Activated CD8-positive, alpha-beta T cell treated with anti-CD3 and anti-CD28 coated beads, Interleukin-2, amount 10 ng/mL, durations not matched to agents 7 days and 5 days (primary cell): Measurements from ENCODE around the gene SLC13A3. TPM values are rescaled to one million over a fixed set of nuclear protein-coding genes. Genes with fewer than 3 reads are reported as not detected.

Experiments used
- ATAC-seq: fragments of 150-1000 bp; cut with Tn5 transposase; one replicate; pipeline ENCODE4 v1.10.0; 2021; ENCODE audit warnings: moderate library complexity
- CTCF ChIA-PET: fragments of 350-600 bp; sonication (Branson Sonifier 250); formaldehyde crosslinking; loops from one replicate; lab custom pipeline; 2021; ENCODE audit warnings: antibody characterized with exemption; lab: Charles Lee
- POLR2A ChIA-PET: fragments of 350-600 bp; sonication (Branson Sonifier 250); formaldehyde crosslinking; loops from one replicate; lab custom pipeline; 2021; ENCODE audit warnings: antibody characterized with exemption; lab: Charles Lee
- DNase-seq: peaks from one replicate; pipeline ENCODE4 v3.0.0-alpha.2; 2020
- H3K27ac Mint-ChIP-seq: one replicate; pipeline ENCODE4 v1.8.0; 2021; ENCODE audit warnings: mild to moderate bottlenecking, mixed read lengths
- H3K27me3 Mint-ChIP-seq: one replicate; pipeline ENCODE4 v1.8.0; 2021; ENCODE audit warnings: low read depth, mixed read lengths
- H3K36me3 Mint-ChIP-seq: one replicate; pipeline ENCODE4 v1.8.0; 2021; ENCODE audit warnings: low read depth, mixed read lengths
- H3K4me1 Mint-ChIP-seq: one replicate; pipeline ENCODE4 v1.8.0; 2021; ENCODE audit warnings: low read depth, mixed read lengths
- H3K4me3 Mint-ChIP-seq: one replicate; pipeline ENCODE4 v1.8.0; 2021; ENCODE audit warnings: mild to moderate bottlenecking, mixed read lengths
- H3K9me3 Mint-ChIP-seq: one replicate; pipeline ENCODE4 v1.8.0; 2022; ENCODE audit warnings: mixed read lengths; ENCODE audit not compliant: insufficient read depth
- total RNA-seq, 2 experiments: library from RNA; stranded (reverse); gene quantifications; one replicate each; pipeline ENCODE4 v1.2.3, GENCODE V29; 2021

SLC13A3 gene
- total RNA-seq, 2 experiments from 2014 or later = not detected

DNA sequence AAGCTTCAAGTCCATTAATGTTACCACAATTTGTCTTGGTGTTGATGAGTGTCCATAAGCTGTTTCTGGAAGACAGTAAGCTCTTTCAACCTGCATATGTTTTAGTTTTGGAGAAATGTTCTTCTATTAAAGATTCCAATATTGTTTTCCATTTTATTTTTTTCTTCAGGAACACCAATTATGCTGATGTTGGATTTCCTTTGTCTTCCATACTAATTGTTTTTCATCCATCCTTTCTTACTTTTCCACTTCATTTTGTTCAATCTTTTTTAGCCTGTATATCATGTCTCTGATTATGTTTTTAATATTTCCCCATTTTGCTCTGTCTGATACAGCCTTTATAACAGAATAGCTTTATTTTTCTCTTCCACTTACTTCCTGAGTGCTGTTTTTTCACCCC lies 21.9 kb downstream of the SLC13A3 start:
- Mint-ChIP-seq H3K4me3 (no peak overlapping the region), H3K27ac (no peak overlapping the region), H3K27me3 (peaks cover 46% of the 10 kb centered on the region), H3K4me1 (peaks cover 17% of the 10 kb centered on the region), H3K9me3 (peaks cover 5% of the 10 kb centered on the region), H3K36me3 (peaks cover under 1% of the 10 kb centered on the region)
- DNase-seq = no peak
- ChIA-PET POLR2A (no interaction called here), CTCF (no interaction called here)
- no peak for ATAC-seq

DNA sequence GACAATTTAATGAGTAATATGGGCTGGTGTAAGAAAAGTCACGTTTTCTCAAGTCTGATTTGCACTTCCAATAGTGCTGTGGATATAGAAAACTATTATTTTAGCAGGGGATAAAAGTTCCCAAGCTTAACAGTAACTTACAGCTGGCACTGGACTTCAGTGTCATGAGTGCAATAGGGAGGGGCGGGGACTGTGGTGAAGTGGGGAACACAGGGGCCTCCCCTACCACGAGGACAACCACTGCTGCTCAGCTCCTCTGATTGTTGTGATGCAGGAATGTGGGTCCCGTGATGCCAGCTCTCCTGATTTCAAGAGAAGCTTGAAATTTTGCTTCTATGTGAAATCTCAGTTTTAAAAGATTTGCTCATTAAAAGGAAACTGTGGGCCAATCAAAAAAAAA lies 24.0 kb downstream of the SLC13A3 start:
- POLR2A ChIA-PET = no interaction called here
- H3K27me3 Mint-ChIP-seq = peaks cover 51% of the 10 kb centered on the region
- ATAC-seq = no peak

DNA sequence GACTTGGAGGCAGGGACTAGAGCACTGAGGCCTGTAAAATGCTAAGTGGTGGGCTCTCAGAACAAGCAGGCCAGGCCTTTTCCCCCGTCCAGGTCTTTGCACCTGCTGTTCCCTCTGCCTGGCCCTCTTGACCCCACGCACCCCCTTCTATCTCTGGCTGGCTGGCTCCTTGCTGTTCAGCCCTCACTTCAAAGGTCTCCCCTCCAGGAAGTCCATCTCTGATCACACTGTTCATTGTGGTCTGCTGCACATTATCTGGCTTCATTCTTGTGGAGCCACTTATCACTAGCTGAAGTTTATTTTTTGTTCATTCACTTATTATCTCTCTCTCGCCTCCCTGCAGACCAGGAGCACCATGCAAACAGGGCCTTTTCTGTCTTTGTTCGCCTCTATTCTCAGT lies 24.5 kb downstream of the SLC13A3 start:
- DNase-seq (no peak), ATAC-seq (no peak)
- peaks cover 12% of the 10 kb centered on the region for H3K9me3 Mint-ChIP-seq
- POLR2A ChIA-PET = no interaction called here
- peaks cover 5% of the 10 kb centered on the region for H3K36me3 Mint-ChIP-seq
- H3K27ac Mint-ChIP-seq = no peak overlapping the region
- peaks cover 55% of the 10 kb centered on the region for H3K27me3 Mint-ChIP-seq
- CTCF ChIA-PET = no interaction called here
- H3K4me1 Mint-ChIP-seq = peaks cover 15% of the 10 kb centered on the region
- no peak overlapping the region for H3K4me3 Mint-ChIP-seq

More for the DNA sequence above, 24.0 kb downstream of the SLC13A3 start:
- H3K4me1 Mint-ChIP-seq = peaks cover 17% of the 10 kb centered on the region
- H3K27ac Mint-ChIP-seq = no peak overlapping the region
- CTCF ChIA-PET = no interaction called here
- no peak overlapping the region for H3K4me3 Mint-ChIP-seq
- H3K36me3 Mint-ChIP-seq = peaks cover 5% of the 10 kb centered on the region
- no peak for DNase-seq
- H3K9me3 Mint-ChIP-seq = peaks cover 12% of the 10 kb centered on the region

DNA sequence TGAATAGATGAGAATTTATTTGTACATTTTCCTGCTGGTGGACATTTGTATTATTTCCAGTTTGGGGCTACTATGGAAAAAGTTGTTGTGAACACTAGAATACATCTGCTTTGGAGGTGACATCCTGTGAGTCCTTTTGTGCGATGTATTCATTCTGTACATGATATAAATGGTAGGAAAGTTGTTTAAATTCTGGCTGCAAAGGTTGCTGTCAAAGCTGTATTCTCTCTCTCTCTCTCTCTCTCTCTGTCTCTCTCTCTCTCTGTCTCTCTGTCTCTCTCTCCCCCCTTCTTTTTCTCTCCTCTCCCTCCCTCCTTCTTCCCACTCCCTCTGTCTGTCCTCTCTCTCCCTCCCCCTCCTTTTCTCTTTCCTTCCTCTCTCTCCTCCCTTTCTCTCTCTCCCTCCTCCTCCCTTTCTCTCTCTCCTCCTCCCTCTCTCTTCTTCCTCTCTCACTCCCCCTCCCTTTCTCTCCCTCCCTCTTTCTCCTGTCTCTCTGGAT lies 25.3 kb downstream of the SLC13A3 start:
- Mint-ChIP-seq H3K27ac (no peak overlapping the region), H3K27me3 (peaks cover 58% of the 10 kb centered on the region), H3K4me3 (no peak overlapping the region), H3K9me3 (peaks cover 12% of the 10 kb centered on the region), H3K4me1 (peaks cover 7% of the 10 kb centered on the region), H3K36me3 (peaks cover 5% of the 10 kb centered on the region)
- ATAC-seq = no peak
- DNase-seq = no peak
- ChIA-PET CTCF (no interaction called here), POLR2A (interaction anchor here (1.1 kb wide), 1 partner anchor 31 kb away, joined by 3 read pairs; no protein-coding TSS in a partner anchor)

DNA sequence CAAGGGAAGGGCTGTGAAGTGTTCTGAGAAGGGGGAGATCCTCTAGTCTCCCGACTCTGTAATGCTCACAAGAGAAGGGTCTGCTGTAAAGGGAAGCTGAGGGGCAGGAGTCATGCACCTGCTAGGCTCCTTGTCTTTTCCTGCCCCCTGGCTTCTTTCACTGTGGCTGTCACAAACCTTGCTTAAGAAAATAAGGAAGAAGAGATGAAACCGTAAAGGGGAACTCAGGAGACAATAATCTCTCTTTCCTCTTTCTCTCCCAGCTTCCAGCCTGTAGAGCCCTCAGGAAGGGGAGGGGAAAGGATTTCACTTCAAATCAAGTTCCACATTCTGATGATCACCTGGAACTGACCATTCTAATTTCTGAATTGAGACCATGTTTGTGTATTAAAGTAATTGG lies 26.3 kb downstream of the SLC13A3 start:
- H3K27me3 Mint-ChIP-seq = peaks cover 60% of the 10 kb centered on the region
- ATAC-seq = no peak
- ChIA-PET CTCF (no interaction called here), POLR2A (interaction anchor here (1.1 kb wide), 1 partner anchor 30 kb away, joined by 3 read pairs; no protein-coding TSS in a partner anchor)
- no peak overlapping the region for H3K27ac Mint-ChIP-seq
- DNase-seq = no peak
- H3K36me3 Mint-ChIP-seq = peaks cover 5% of the 10 kb centered on the region
- H3K4me1 Mint-ChIP-seq = no peaks in the 10 kb centered on the region
- H3K4me3 Mint-ChIP-seq = no peak overlapping the region
- peaks cover 12% of the 10 kb centered on the region for H3K9me3 Mint-ChIP-seq

DNA sequence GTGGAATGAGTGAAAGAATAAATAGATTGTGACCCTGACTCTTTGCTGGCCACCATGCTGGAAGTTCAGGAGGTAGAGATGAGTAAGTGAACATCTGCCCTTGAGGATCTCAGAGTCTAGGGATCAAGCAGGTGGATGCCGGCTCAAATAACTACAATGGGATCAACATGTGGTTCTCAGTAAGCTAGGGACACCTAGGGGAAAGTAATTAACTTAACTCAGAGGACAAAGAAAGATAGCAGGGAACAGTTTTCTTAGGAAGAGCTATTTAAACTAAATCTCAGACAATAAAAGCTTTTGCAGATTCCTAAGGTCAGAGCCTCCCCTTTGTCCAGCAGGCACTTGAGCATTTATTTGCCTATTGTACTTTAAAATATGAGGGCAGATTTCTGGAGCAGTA lies 29.1 kb downstream of the SLC13A3 start:
- Mint-ChIP-seq H3K4me1 (no peaks in the 10 kb centered on the region), H3K27me3 (peaks cover 67% of the 10 kb centered on the region), H3K4me3 (no peak overlapping the region), H3K27ac (no peak overlapping the region), H3K36me3 (peaks cover 5% of the 10 kb centered on the region), H3K9me3 (peaks cover 7% of the 10 kb centered on the region)
- ChIA-PET POLR2A (no interaction called here), CTCF (no interaction called here)
- DNase-seq (no peak), ATAC-seq (no peak)

DNA sequence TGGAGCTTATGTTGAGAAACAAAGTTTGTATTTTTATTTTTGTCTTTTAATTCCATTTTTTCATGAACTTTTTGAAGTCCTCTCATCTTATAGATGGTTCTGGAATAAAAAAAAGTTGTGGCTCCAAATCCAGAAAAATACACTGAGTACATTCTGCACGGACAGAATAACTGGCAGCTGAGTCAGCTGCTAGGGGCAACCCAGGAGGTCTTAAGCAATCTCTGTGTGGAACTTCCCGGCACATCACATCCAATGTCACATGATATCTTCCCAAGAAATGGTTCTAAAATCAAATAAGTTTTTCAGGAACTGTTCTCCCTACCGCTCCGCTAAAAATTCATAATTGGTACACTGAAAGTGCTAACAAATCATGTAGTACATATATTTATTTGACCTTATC lies 29.8 kb downstream of the SLC13A3 start:
- Mint-ChIP-seq H3K27me3 (peaks cover 63% of the 10 kb centered on the region), H3K4me1 (no peaks in the 10 kb centered on the region), H3K27ac (no peak overlapping the region), H3K4me3 (no peak overlapping the region), H3K36me3 (peaks cover 5% of the 10 kb centered on the region), H3K9me3 (peaks cover 7% of the 10 kb centered on the region)
- ChIA-PET CTCF (interaction anchor here (0.6 kb wide), 1 partner anchor 1248 kb away, joined by 3 read pairs; no protein-coding TSS in a partner anchor), POLR2A (no interaction called here)
- DNase-seq (no peak), ATAC-seq (no peak)

DNA sequence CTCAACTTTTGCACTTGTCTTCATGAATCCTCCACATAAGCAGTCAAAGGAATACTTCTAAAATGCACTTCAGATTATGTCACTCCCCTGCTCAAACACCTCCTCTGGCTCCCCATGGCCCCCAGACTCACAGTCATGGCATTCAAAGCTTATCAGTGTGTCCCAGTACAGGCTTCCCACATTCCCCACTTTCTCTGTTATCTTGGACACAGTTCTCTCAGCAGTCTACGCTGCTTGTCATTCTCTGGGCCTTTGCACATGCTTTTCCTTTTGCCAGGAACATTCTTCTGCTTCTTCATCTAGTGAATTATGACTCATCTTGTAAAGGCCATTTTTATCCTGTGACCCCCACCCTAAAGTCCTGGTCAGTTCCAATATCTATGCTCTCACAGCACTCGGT lies 31.8 kb downstream of the SLC13A3 start:
- Mint-ChIP-seq H3K27me3 (peaks cover 58% of the 10 kb centered on the region), H3K4me1 (no peaks in the 10 kb centered on the region), H3K9me3 (peaks cover 7% of the 10 kb centered on the region), H3K27ac (no peak overlapping the region), H3K36me3 (peaks cover 5% of the 10 kb centered on the region), H3K4me3 (no peak overlapping the region)
- no peak for DNase-seq
- CTCF ChIA-PET = no interaction called here
- no peak for ATAC-seq
- POLR2A ChIA-PET = no interaction called here

DNA sequence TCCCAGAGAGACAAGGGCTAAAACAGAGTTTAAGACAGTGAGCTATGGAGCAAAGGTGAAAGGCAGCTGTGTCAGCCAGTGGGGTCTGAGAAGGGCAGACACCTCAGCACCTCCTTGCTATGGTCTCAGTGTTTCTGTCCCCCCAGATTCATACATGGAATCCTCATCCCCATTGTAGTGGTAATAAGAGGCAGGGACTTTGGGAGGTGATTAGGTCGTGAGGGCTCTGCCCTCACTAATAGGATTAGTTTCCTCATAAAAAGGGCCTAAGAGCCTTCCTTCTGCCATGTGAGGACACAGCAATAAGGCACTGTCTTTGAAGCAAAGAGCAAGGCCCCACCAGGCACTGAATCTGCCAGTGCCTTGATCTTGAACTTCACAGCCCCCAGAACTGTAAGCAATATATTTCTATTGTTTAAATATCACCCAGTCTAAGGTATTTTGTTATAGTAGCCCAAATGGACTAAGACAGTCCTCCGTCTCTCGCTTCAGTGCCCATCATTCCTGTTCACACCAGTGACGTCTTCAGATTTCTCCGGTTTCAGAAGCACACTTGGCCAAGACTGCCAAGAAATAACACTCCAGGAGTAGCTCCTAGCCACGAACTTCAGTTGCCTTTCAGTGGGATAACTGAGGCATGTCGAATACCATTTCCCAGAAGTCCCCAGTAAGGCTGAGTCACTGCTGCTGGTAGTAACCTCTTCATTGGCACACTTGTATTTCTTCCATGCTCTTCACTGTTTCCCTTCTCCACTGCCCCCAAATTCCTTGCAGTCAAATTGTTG lies 32.8 kb downstream of the SLC13A3 start:
- ChIA-PET POLR2A (no interaction called here), CTCF (no interaction called here)
- DNase-seq = no peak
- no peaks in the 10 kb centered on the region for H3K9me3 Mint-ChIP-seq
- no peaks in the 10 kb centered on the region for H3K36me3 Mint-ChIP-seq
- H3K27me3 Mint-ChIP-seq = peaks cover 50% of the 10 kb centered on the region
- H3K27ac Mint-ChIP-seq = no peak overlapping the region
- no peak for ATAC-seq
- no peaks in the 10 kb centered on the region for H3K4me1 Mint-ChIP-seq
- H3K4me3 Mint-ChIP-seq = no peak overlapping the region

DNA sequence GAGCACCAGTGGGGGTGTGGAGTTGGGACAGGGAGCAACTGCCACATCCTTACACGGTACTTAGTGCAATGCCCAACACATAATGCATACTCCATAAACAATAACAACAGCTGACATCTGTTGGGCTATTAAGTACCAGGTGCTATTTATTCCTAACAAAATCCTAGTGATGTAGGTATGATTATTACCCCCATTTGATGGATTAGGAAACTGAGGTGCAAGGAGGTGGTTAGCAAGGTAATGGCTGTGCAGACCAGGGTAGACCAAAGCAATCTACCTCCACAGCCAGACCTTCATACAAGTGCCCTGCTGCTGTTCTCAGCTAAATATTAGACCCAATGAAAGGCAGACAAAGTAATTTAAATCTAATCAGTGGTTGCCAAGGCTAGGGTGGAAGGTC lies 36.8 kb downstream of the SLC13A3 start:
- H3K36me3 Mint-ChIP-seq = no peaks in the 10 kb centered on the region
- ChIA-PET POLR2A (no interaction called here), CTCF (no interaction called here)
- H3K4me1 Mint-ChIP-seq = no peaks in the 10 kb centered on the region
- no peak overlapping the region for H3K27ac Mint-ChIP-seq
- no peak for DNase-seq
- peaks cover 32% of the 10 kb centered on the region for H3K27me3 Mint-ChIP-seq
- H3K4me3 Mint-ChIP-seq = no peak overlapping the region
- ATAC-seq = no peak
- H3K9me3 Mint-ChIP-seq = no peaks in the 10 kb centered on the region

DNA sequence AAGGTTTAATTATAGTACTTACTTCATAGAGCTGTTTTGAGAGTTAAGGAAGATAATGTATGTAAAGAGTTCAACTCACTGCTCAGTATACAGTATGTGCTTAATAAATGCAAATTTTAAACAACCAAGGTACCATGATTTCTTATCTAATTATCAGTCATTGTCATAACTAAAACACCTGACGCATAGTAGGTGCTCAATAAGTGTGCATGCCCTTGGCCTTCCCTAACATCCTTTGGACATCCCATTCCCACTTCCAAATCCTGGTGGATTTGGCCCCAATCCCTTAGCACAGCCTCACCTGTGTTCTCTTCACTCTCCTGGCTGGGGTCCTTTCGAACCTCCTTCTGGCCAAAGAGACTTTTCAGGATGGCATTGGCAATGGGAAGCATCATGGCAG lies 41.1 kb downstream of the SLC13A3 start:
- no peak overlapping the region for H3K4me3 Mint-ChIP-seq
- H3K27me3 Mint-ChIP-seq = peaks cover 17% of the 10 kb centered on the region
- ChIA-PET CTCF (no interaction called here), POLR2A (no interaction called here)
- H3K4me1 Mint-ChIP-seq = no peaks in the 10 kb centered on the region
- no peaks in the 10 kb centered on the region for H3K9me3 Mint-ChIP-seq
- ATAC-seq = no peak
- H3K36me3 Mint-ChIP-seq = no peaks in the 10 kb centered on the region
- no peak for DNase-seq
- no peak overlapping the region for H3K27ac Mint-ChIP-seq

DNA sequence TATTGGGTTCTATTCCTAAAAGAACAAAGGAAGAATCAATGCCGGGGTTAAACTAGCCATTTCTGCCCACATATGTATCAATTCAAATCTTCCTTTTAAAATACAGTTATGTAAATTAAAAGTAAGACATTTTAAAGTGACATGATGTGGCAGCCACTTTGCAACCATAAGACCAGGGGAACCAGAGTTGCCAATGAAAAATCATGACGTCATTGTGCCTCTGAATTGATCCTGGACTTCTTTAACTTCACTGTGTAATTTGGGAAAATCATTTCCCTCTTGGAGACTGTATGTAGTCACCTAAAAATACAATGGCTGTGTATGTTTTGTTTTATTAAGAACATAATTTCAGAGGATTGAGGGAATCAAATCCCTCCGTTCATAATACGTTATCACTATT lies 42.2 kb downstream of the SLC13A3 start:
- Mint-ChIP-seq H3K27me3 (peaks cover 16% of the 10 kb centered on the region), H3K9me3 (no peaks in the 10 kb centered on the region), H3K4me1 (peaks cover 2% of the 10 kb centered on the region), H3K36me3 (no peaks in the 10 kb centered on the region), H3K4me3 (no peak overlapping the region), H3K27ac (no peak overlapping the region)
- ChIA-PET POLR2A (no interaction called here), CTCF (no interaction called here)
- DNase-seq (no peak), ATAC-seq (no peak)
